Brain microvascular endothelial cell (primary cell): ENCODE results near the gene FOXF2.

Experiments used
- DNase-seq: peaks from one replicate; pipeline ENCODE4 v3.0.0-alpha.2; 2020
- H3K27ac ChIP-seq: fragments of 250-450 bp; sonication (Bioruptor Pico); 2 replicates; pipeline ENCODE4 v1.5.1; 2020; ENCODE audit warnings: mild to moderate bottlenecking, moderate library complexity
- H3K27me3 ChIP-seq: fragments of 250-450 bp; sonication (Bioruptor Pico); replicated peaks from 2 replicates; pipeline ENCODE4 v1.5.1; 2020; ENCODE audit warnings: mild to moderate bottlenecking
- H3K36me3 ChIP-seq: fragments of 250-450 bp; sonication (Bioruptor Pico); replicated peaks from 2 replicates; pipeline ENCODE4 v1.5.1; 2020; ENCODE audit warnings: mild to moderate bottlenecking
- H3K4me3 ChIP-seq: 2 replicates; pipeline ENCODE4 v1.5.1; 2011; ENCODE audit warnings: low read depth, mild to moderate bottlenecking, control low read depth, low read length, moderate library complexity
- CTCF ChIP-seq: IDR thresholded peaks from 2 replicates; pipeline ENCODE4 v1.5.1; 2011; ENCODE audit warnings: low read depth, mild to moderate bottlenecking, moderate library complexity, low read length, control low read depth, inconsistent platforms; ENCODE audit errors: missing control alignments
- in situ Hi-C: cut with HindIII; loops from 2 replicates; pipeline ENCODE4 v1.10.0; 2017; ENCODE audit warnings: low sequenced_read_pairs, low pct_ligation_motif_present

FOXF2 gene

GRCh38 chr6:1438471-1438881 is 49.1 kb downstream of the FOXF2 start:
- H3K36me3 ChIP-seq = no peaks in the 10 kb centered on the region
- H3K27ac ChIP-seq = no peak overlapping the region
- in situ Hi-C loops = no loop called here
- no peak for DNase-seq
- H3K27me3 ChIP-seq = no peaks in the 10 kb centered on the region
- TF ChIP-seq CTCF = no peak
- no peak overlapping the region for H3K4me3 ChIP-seq

GRCh38 chr6:1439349-1439748 is 50.0 kb downstream of the FOXF2 start:
- DNase-seq = no peak
- no peaks in the 10 kb centered on the region for H3K36me3 ChIP-seq
- H3K27me3 ChIP-seq = no peaks in the 10 kb centered on the region
- no peak overlapping the region for H3K27ac ChIP-seq
- no peak overlapping the region for H3K4me3 ChIP-seq
- in situ Hi-C loops = no loop called here
- TF ChIP-seq CTCF = no peak

- DNase-seq = no peak
- no peak overlapping the region for H3K4me3 ChIP-seq
- in situ Hi-C loops = no loop called here
- no peaks in the 10 kb centered on the region for H3K36me3 ChIP-seq
- no peak overlapping the region for H3K27ac ChIP-seq
- no peak for TF ChIP-seq CTCF
- no peaks in the 10 kb centered on the region for H3K27me3 ChIP-seq
Measured at GRCh38 chr6:1442929-1443328, 53.6 kb downstream of the FOXF2 start.
